Stimulated activated CD8-positive, alpha-beta memory T cell treated with anti-CD3 and anti-CD28 coated beads, Interleukin-2, amount 100 ng/mL, for 1 hour (primary cell): Measurements from ENCODE around the gene SIGLEC10.

Source experiments
- DNase-seq, 2 donors: peaks; one replicate each; pipeline ENCODE4 v3.0.0-alpha.2; 2020; ENCODE audit warnings: low read depth in 2 of 2

The SIGLEC10 gene

GRCh38 chr19:51365965-51366388 lies 51.5 kb downstream of the SIGLEC10 start, which contains the start of gene ETFB:
Gene ETFB, minus strand, starts transcription at chr19:51366388. Its CDS starts 62 bp downstream, at chr19:51366326.
- no peak for DNase-seq

- DNase-seq = no peak
Observed at GRCh38 chr19:51365211-51365964, 52.1 kb downstream of the SIGLEC10 start.

- DNase-seq = no peak
Observed at GRCh38 chr19:51364200-51365106, 53.0 kb downstream of the SIGLEC10 start.

- no peak for DNase-seq
Observed at GRCh38 chr19:51361239-51361638, 56.2 kb downstream of the SIGLEC10 start.
